ENCODE data around the gene MXD3. TPM values are rescaled to one million over a fixed set of nuclear protein-coding genes. Genes with fewer than 3 reads are reported as not detected.
"Not testable (repeated sequence)": the region's sequence is repeated elsewhere in the genome, so short reads cannot be mapped to it uniquely, and the experiment has no call there.

The MXD3 gene
- total RNA-seq, 1 experiment from 2014 or later = 43.1 TPM

DNA sequence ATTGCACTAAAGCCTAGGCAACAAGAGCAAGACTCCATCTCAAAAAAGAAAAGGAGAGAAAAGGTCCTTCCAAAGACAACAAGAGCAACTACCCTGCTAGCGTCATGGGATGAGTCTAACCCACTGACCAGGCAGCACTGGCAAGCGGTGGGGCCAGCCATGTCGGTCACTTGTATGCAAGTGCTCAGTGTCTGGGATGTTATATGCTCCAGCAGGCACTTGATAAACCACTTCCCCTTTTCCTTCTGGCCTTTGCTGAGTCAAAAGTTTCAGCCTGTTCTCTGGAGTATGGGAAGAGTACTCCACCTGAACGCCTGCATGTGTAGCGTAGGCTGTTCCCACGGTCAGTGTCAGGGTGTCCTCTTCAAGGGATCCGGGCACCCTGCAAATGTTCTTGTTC lies 9.2 kb upstream of the MXD3 start:
- no peak for DNase-seq (ENCODE audit: low read depth)

DNA sequence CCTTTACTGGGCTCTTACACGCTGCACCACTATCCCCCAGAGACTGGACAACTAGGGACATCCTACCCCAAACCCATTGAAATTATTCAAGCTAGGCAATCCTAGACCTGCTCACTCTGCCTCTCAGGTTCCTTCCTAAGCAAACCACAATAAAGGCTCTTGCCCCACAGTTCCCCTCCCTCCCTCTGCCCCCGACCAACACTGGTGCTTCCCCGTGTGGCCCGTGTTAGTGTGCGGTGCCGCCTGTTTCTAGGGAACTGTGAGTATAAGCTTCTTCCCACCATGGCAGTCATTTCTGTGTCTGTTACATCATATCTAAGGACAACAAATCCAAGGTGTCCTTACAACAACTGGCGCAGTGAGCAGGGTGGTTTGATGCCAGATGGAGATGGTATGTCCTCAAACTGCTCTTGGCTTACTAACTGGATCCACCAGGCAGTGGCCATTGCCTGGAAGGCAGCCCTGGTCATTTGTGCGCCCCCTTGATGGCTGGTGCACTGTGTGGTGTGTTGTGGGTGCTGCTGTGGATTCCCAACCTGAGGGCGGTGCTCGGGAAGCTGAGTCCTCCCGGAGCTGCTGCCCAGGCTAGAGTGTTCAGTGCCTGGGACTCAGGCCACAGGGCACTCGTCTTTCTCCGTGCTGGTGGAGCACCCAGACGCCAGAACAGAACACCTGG lies 8.4 kb upstream of the MXD3 start:
- DNase-seq (ENCODE audit: low read depth) = no peak

DNA sequence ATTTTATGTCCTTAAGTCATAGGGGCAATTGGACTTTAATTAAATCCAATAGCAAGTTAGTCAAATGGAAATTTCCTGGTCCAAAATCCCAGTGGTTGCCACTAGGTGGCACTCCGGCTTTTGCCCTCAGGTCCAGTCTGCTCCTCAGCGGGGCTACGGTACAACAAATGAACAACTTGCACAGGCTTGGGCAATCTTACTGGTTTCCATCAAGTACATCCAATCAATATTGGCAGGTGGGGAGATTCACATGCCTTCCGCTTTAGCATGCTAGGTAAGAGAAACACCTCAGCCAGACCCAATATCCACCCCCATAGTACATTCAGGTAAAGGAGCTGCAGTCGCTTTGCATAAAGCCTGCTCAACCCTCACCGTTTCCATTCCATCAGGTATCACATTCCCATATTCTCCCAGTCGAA lies 6.3 kb upstream of the MXD3 start:
- peak; percentile 69 for DNase-seq (ENCODE audit: low read depth)

DNA sequence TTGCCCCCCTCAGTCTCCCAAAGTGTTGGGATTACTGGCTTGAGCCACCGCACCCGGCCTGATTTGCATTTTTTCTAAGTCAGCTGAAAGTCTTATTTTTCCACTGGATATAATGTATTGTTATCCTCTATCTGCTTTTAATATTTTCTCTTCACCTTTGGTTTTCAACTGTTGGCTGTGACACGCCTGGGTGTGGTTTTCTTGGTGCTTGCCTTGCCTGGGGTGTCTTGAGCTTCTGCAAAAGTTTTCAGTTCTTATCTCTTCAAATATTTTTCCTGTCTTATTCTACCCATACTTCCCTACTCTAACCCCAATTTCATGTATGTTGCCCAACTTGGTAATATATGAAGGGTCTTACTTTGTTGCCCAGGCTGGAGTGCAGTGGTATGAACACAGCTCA lies 4.3 kb upstream of the MXD3 start:
- no peak for DNase-seq (ENCODE audit: low read depth)

DNA sequence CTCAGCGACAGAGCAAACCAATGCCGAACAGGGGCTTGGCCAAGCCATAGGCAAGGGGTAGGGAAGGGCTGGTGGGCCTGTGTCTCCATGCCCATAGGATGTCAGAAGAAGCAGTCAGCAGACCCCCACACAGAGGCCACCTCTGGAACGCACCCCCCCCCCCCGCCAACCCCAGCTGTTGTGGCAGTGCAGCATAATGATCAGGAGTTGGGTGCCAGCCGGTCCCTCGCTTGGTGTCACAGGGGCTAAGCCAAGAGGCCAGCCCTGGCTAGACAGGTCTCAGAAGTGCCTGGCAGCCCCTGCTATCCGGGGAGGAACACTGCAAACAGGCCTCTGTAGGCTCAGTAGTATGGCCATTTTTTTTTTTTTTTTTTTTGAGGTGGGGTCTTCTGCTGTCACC lies 3.7 kb upstream of the MXD3 start:
- DNase-seq (ENCODE audit: low read depth) = no peak

DNA sequence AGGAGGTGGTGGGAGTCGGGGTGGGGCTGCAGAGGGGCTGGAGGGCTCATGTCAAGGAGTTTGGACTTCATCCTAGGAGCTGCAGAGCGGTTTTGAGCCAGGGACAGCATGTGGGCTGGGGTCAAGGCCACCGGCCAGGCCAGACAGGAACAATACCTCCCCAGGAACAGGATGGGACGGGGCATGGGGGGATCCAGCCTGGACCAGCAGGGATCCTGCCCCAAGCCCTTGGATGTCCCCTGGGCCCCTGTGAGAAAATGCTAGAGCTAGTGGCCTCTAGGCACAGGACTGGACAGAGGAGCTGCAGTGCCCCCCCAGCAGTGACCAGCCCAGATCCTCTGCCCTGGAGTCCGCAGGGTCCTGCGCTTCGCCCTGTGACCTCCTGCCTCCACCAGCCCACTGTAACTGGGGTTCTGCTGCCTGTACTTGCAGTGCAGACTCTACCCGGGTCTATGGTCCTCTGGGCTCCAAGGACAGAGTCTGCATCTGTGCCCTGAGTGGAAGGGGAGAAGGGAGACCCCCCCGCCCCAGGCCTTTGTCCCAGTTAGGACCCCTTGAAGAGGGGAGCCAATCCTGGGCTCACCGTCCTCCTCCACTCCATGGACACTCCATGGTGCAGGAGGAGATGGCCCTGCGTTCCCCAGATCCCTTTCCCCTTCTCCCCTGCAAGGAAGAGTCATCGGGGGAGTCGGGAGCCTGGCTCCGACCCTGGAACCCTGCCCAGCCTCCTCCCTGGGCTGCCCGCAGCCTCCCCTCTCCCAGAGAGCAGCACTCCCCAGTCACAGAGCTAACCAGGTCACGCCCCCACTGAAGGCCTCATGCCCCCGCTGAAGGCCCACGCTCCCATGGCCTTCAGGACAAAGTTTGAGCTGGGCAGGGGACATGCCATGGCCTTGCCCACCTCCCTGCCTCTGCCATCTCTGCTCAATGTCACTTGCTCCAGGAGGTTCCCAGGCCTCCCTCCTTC lies 3.0 kb upstream of the MXD3 start:
- no peak for DNase-seq (ENCODE audit: low read depth)

DNA sequence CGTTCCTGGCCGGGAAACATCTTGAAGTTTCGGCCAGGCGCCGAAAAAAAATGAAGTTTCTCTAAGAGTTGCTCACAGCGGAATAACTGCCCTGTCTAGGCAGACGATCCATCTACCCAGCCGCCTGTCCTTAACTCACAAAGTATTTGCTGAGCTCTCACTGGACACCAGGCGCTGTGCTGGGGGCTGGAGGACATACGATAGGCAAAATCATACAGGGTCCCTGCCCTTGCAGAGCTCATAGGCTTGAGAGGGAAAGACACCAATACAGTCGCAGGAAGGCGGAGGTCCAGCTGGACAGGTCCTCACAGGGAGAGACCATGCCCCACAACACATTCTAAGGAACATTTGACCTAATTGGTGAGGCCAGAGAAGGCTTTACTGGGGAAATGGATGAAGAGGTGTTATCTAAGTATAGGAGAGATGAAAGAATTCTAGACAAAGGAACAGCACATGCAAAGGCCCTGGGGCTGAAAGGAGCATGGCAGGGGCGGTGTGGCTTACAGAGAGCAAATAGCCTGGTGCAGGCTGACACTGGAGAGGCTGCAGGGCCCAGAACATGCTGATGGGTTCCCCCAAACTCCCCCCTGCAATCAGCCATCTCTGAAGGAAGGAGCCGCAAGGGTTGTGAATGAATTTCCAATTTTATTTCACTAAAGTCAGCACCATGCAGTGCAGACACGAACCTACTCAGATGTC lies 2.0 kb upstream of the MXD3 start:
- DNase-seq (ENCODE audit: low read depth) = no peak

DNA sequence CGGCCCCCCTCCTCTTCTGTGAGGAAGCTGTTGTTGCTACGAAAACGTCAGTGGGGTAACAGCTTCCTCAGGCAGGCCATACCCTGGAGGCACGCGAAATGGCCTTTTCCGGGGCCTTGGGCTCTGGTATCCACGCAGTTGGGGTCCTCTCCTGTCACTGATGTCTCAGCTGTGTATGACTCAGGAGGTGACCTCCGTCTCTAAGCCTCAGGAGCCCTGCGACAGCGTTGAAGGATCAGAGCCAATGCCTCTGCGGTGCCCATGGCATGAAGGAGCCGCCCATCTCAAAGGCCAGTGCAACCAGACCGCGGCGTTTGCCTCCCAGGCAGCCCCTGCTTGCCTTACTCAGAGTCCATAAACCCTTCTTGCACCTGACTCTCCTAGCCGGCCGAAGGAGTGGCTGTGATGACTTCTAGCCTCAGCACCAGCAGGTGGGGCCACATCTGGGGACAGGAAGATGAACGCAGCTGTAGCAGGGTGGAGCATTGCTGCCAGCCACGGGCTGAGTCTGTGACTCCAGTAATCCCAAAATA lies 1.0 kb upstream of the MXD3 start:
- DNase-seq (ENCODE audit: low read depth) = peak; percentile 53

DNA sequence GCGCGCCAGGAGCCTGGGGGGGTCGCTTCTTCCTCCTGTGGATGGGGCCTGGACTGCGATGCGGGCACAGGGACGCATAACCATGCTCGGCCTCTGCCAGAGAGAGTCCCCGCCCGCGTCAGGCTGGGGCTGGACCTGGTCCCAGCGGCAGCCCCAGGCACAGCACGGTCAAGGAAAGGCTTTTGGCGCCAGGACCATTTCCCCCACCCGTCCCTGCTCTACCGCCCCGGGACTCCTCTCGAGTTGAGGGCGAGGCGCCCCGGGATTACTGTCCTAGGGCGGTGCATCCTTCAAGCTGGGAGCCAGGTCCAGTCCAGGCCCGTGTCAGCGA lies 341 bp downstream of the MXD3 start:
- no peak for DNase-seq (ENCODE audit: low read depth)

DNA sequence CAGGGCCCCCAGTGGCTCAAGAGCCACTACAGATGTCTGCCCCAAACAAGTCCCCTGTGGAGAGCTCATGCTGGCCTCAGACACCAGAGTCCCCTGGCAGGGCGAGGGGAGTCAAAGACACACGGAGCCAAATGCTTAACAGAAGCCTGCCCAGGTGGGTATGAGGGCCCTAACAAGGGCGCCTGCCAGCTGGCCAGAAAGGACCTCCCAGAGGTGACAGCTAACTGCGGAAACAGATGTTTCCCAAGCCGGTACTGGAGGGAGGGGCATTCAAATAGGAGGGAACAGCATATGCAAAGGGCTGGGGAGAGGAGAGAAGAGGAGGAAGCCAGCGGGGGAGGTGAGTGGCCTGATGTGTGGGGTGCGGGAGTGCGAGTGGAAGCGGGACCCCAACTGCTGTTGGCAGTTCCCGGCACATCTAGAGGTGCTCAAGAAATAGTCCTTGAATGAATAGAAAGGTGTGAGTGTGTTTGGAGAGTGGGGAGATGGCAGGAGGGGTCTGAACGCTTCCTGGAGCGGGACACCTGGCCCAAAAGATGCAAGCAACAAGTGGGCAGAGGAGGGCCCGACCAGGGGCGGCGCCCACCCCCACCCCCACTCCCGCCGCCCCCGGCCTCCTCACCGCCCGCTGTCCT lies 824 bp downstream of the MXD3 start:
- DNase-seq (ENCODE audit: low read depth) = no peak

DNA sequence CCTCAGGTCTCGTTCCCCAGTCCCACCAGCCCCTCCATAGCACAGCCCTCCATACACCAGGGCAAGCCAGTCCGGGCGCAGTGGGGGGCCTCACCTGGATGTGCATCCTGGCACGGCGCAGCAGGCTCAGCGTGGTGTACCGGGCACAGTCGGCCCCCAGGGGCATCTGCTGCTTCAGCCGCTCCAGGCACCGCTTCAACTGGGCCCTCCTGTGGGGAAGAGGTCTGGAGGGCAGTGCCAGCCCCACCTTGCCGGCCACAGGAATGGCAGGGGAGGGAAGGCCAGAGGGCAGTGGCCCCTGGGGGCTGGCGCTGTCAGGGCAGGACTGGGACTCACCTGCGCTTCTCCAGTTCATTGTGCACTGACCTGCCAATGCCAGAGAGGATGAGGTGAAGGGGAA lies 1.4 kb downstream of the MXD3 start:
- no peak for DNase-seq (ENCODE audit: low read depth)

DNA sequence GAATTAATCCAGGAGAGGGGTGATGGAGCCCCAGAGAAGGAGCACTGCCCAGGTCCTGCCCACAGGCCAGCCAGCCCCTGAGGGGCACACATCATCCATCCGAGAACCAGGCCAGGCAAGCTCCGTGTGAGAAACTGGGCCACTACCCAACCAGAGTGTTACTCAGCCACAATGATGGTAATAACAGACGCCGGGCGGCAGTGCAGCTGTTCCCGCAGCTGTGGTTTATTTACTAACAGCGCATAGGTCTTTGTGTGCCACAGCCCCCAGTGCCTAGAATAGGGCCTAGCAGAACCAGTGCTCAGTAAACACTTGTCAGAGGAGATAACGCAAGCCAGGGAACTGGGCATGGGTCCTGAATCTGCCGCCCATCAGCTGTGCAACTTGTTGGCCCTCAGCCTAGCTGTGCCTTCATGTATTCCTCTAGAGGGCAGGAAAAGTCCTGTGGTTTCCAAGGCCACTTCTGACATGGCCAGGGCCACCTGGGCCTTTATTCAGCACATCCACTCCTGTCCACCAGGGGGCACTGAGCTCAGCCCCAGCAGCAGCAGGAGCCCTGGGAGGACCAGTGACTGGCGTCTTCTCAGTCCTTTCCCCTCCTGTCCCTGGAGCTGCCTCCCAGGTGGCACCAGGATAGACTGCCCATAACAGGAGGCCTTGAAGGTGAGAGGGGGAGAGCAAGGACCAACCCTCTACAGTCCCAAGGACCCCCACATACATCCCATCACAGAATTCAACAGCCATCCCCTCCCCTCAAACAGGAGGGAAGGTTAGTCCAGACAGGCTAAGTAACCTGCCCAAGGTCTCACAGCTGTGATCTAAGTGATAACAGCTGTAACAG lies 2.1 kb downstream of the MXD3 start:
- DNase-seq (ENCODE audit: low read depth) = peak; percentile 93

DNA sequence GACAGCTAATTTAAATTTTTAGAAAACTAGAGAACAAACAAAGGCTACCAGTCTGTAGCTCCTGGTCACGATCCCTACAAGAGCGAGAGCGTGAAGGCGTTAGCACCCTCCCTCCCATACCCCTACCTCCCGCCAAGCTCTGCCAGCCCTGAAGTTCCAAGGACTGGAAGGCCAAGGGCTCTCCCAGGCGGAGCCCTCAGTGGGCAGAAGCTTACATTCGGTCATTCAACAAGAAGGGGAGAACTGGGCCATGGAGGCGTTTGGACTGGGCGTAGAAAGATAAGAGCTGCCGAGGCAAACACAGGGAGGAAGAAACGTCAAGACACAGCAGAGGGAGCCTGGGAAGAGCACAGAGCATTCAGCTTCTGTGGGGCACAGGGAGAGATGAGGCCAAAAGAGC lies 3.0 kb downstream of the MXD3 start:
- no peak for DNase-seq (ENCODE audit: low read depth)

DNA sequence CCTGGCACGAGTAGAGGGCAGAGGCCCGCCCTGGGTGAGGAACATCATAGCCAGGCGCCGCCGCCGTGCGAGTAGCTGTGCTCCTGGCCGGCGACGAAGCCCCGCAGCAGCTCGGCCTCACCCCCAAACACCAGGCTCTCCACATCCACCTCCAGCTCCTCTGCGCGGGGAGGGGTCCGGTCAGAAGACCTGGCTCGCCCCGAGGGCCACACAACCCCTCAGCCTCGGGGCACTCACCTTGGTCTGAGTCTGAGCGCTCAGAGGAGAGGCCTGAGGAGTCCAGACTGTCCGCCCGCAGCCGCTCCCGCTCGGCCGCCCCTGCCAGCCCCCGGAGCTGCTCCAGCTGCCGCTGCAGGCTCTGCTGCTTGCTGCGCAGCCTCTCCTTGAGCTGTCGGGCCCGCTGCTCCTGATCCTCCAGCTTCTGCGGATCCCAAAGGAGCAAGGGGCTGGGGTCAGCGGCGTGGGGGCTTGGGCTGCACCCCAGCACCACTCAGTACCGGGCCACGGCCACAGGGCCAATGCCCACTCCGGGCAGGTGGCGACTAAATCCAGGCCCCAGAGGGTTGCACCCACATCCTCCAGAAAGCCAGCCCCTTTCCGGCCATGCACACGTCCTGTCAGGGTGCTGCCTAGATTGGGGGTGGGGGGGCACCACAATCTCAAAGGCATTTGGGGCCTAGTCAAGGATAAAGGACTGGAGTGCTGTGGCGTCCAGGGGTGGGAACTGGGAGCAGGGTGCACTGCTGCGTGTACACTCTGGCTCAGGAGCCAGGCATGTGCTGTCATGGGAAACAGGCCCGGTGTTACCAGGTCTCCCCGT lies 3.9 kb downstream of the MXD3 start:
- DNase-seq (ENCODE audit: low read depth) = no peak

DNA sequence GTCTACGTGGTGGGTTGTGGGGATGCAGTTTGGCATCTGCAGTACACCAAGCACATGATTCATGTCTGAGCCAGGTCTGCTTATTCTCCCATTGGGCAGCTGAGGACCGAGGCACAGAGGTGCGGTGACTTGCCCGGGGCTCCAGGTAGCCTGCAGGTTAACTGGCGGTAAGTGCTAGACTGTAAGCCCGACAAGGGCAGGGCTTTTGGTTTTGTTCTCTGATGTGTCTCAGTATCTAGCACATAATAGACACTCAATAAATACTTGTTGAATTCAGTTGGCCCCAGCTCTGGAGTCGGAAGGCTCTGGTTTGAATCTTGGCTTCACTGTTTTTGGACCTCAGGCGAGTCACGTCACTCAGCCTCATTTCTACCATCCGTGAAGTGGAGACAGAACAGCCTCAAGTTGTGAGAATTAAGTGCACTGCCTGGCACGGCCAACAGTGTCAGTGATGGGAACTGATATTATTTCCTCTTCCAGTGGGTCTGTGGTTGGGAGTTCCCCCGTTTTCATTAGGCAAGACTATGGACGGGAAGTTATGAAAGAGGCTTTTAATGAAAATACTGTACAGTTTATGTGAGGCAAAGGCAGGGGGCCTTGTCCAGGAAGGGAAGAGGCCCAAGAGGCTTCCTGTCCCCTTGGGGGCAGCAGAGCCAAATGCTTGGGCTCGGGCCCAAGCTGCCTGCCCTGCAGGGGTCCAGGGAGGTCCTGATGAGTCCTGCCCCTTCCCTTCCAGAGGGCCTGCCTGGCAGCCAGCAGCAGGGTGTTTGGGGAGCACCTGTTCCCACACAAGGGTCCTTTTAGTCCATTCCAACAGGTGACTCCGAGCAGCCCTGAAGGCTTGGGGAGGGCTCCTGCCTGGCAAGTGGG lies 4.8 kb downstream of the MXD3 start:
- no peak for DNase-seq (ENCODE audit: low read depth)

DNA sequence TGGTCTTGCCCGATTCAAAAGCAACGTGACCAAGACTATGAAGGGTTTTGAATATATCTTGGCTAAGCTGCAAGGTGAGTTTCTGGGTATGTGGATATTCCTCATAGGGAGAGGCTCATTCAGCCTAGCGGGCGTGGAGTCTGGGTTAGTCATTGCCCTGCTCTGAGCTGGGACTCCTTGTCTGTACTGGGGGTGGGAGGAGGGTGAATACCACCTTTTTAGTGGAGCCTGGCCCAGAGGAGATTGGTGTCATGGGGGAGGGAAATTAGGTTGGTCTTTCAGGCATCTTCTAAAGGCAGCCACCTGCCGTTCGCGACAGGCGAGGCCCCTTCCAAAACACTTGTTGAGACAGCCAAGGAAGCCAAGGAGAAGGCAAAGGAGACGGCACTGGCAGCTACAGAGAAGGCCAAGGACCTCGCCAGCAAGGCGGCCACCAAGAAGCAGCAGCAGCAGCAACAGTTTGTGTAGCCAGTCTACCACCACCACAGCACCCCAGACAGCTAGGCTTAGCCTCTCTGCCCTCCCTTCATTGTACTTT lies 5.5 kb downstream of the MXD3 start:
- DNase-seq (ENCODE audit: low read depth) = not testable (repeated sequence)

DNA sequence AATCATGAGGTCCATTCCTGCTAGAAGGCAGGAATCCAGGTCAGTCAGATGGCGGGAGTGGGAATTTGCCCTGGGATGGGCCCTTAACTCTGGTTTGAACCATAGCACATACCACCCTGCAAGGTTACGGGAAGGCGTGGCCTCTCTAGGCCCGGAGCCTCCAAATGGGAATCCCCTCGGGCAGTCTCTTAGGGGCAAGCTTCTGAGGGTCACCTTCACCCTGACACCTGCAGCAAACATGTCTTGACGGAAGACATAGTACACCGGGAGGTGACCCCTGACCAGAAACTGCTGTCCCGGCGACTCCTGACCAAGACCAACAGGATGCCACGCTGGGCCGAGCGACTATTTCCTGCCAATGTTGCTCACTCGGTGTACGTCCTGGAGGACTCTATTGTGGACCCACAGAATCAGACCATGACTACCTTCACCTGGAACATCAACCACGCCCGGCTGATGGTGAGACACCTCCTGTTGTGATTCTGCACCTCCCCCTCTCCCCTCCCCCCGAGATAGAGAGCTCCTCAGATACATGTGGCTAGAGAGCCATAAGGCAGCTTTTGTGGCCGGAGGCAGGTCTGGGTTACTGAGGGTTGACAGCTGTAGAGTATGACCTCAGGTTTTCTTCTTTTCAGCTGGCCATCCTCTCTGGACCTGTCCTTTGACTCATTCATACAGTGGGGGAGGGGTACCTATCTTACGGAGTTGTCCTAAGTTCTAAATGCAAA lies 7.1 kb downstream of the MXD3 start:
- peak; percentile 81 for DNase-seq (ENCODE audit: low read depth)

DNA sequence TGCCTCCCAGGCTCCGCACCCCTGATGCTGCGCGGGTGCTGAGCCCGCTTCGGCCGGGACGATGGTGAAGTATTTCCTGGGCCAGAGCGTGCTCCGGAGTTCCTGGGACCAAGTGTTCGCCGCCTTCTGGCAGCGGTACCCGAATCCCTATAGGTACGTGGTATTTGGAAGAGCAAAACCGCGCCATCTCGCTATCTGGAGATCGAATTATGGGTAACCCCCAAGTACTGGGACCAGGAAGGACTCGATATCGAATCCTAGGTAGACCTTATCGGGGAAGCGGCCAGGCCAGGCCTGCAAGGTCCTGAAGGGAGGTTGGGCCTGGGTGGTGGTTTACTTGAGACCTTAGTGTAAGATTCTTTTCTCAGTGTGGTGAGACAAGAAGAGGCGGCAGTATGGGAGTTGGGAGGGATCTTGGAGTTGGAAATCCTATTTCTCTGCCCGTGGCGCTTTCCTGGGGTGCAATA lies 7.7 kb downstream of the MXD3 start:
- no peak for DNase-seq (ENCODE audit: low read depth)
